Nephron progenitor cell (in vitro differentiated cells): ENCODE results near the gene RIC3.

Source experiments
- DNase-seq: peaks from one replicate; pipeline ENCODE4 v3.0.0; 2021
- H3K27ac Mint-ChIP-seq: 2 replicates; pipeline ENCODE4 v1.8.0; 2021; ENCODE audit warnings: mild to moderate bottlenecking, moderate library complexity, mixed read lengths
- H3K27me3 Mint-ChIP-seq: 2 replicates; pipeline ENCODE4 v1.8.0; 2021; ENCODE audit warnings: mild to moderate bottlenecking, low read depth, mixed read lengths; ENCODE audit not compliant: poor library complexity
- H3K36me3 Mint-ChIP-seq: 2 replicates; pipeline ENCODE4 v1.8.0; 2021; ENCODE audit warnings: low read depth, mixed read lengths
- H3K4me1 Mint-ChIP-seq: 2 replicates; pipeline ENCODE4 v1.8.0; 2021; ENCODE audit warnings: mixed read lengths
- H3K4me3 Mint-ChIP-seq: 2 replicates; pipeline ENCODE4 v1.8.0; 2021; ENCODE audit warnings: mild to moderate bottlenecking, moderate library complexity, mixed read lengths
- H3K9me3 Mint-ChIP-seq: 2 replicates; pipeline ENCODE4 v1.8.0; 2021; ENCODE audit warnings: mild to moderate bottlenecking, moderate library complexity, mixed read lengths
- CTCF ChIP-seq: fragments of 200-600 bp; sonication (generic); IDR thresholded peaks from 2 replicates; pipeline ENCODE4 v1.5.0; 2021; ENCODE audit warnings: antibody characterized with exemption

The RIC3 gene

GRCh38 chr11:8097468-8097867 lies 71.4 kb downstream of the RIC3 start:
- no peak for TF ChIP-seq CTCF
- Mint-ChIP-seq H3K27me3 (peaks cover 6% of the 10 kb centered on the region), H3K4me1 (peaks cover 19% of the 10 kb centered on the region), H3K4me3 (no peak overlapping the region), H3K36me3 (peaks cover 14% of the 10 kb centered on the region), H3K9me3 (no peaks in the 10 kb centered on the region), H3K27ac (peak overlapping the region; percentile 42)
- no peak for DNase-seq

GRCh38 chr11:8097062-8097461 lies 71.8 kb downstream of the RIC3 start:
- no peak overlapping the region for H3K27ac Mint-ChIP-seq
- no peak overlapping the region for H3K4me3 Mint-ChIP-seq
- peaks cover 19% of the 10 kb centered on the region for H3K4me1 Mint-ChIP-seq
- H3K27me3 Mint-ChIP-seq: peaks cover 6% of the 10 kb centered on the region
- no peak for TF ChIP-seq CTCF
- H3K36me3 Mint-ChIP-seq: peaks cover 15% of the 10 kb centered on the region
- DNase-seq: no peak
- H3K9me3 Mint-ChIP-seq: no peaks in the 10 kb centered on the region

GRCh38 chr11:8096575-8096974 lies 72.2 kb downstream of the RIC3 start:
- Mint-ChIP-seq H3K27ac (no peak overlapping the region), H3K9me3 (no peaks in the 10 kb centered on the region), H3K27me3 (peaks cover 6% of the 10 kb centered on the region), H3K4me1 (peaks cover 19% of the 10 kb centered on the region), H3K4me3 (no peak overlapping the region), H3K36me3 (peaks cover 18% of the 10 kb centered on the region)
- TF ChIP-seq CTCF: no peak
- DNase-seq: no peak

- H3K4me1 Mint-ChIP-seq: peaks cover 19% of the 10 kb centered on the region
- no peak overlapping the region for H3K27ac Mint-ChIP-seq
- TF ChIP-seq CTCF: no peak
- no peaks in the 10 kb centered on the region for H3K9me3 Mint-ChIP-seq
- no peak for DNase-seq
- peaks cover 13% of the 10 kb centered on the region for H3K36me3 Mint-ChIP-seq
- peaks cover 6% of the 10 kb centered on the region for H3K27me3 Mint-ChIP-seq
- no peak overlapping the region for H3K4me3 Mint-ChIP-seq
Measured at GRCh38 chr11:8095806-8096522, 72.9 kb downstream of the RIC3 start.

- Mint-ChIP-seq H3K4me1 (peaks cover 19% of the 10 kb centered on the region), H3K36me3 (peaks cover 13% of the 10 kb centered on the region), H3K4me3 (no peak overlapping the region), H3K27me3 (peaks cover 6% of the 10 kb centered on the region), H3K9me3 (no peaks in the 10 kb centered on the region), H3K27ac (no peak overlapping the region)
- TF ChIP-seq CTCF: no peak
- DNase-seq: no peak
Measured at GRCh38 chr11:8095371-8095770, 73.5 kb downstream of the RIC3 start.

- H3K27ac Mint-ChIP-seq: peak overlapping the region; percentile 68
- peaks cover 19% of the 10 kb centered on the region for H3K4me1 Mint-ChIP-seq
- H3K36me3 Mint-ChIP-seq: peaks cover 13% of the 10 kb centered on the region
- H3K27me3 Mint-ChIP-seq: peaks cover 2% of the 10 kb centered on the region
- DNase-seq: no peak
- no peak for TF ChIP-seq CTCF
- no peaks in the 10 kb centered on the region for H3K9me3 Mint-ChIP-seq
- no peak overlapping the region for H3K4me3 Mint-ChIP-seq
Measured at GRCh38 chr11:8094656-8095055, 74.2 kb downstream of the RIC3 start.
